GM06990 (cell line): ENCODE data around the gene HMX2.

Source experiments
- DNase-seq: peaks from one replicate; pipeline ENCODE4 v3.0.0-alpha.2; 2011; ENCODE audit not compliant: insufficient read length; ENCODE audit errors: extremely low read depth
- H3K27me3 ChIP-seq: replicated peaks from 2 replicates; pipeline ENCODE4 v1.6.0; 2011; ENCODE audit warnings: low read length; ENCODE audit not compliant: control insufficient read depth, insufficient read depth
- H3K36me3 ChIP-seq: 2 replicates; pipeline ENCODE4 v1.5.1; 2011; ENCODE audit warnings: low read length; ENCODE audit not compliant: control insufficient read depth, insufficient read depth
- H3K4me3 ChIP-seq: replicated peaks from 2 replicates; pipeline ENCODE4 v1.5.1; 2011; ENCODE audit warnings: low read depth, mild to moderate bottlenecking, control low read depth, low read length
- TF ChIP-seq, protein P1 (sequence below): IDR thresholded peaks from 2 replicates; pipeline ENCODE4 v1.5.1; 2011; ENCODE audit warnings: low read length, control low read depth, mild to moderate bottlenecking, inconsistent platforms; ENCODE audit not compliant: insufficient read depth, poor library complexity, severe bottlenecking

HMX2 gene, protein sequence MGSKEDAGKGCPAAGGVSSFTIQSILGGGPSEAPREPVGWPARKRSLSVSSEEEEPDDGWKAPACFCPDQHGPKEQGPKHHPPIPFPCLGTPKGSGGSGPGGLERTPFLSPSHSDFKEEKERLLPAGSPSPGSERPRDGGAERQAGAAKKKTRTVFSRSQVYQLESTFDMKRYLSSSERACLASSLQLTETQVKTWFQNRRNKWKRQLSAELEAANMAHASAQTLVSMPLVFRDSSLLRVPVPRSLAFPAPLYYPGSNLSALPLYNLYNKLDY

DNA sequence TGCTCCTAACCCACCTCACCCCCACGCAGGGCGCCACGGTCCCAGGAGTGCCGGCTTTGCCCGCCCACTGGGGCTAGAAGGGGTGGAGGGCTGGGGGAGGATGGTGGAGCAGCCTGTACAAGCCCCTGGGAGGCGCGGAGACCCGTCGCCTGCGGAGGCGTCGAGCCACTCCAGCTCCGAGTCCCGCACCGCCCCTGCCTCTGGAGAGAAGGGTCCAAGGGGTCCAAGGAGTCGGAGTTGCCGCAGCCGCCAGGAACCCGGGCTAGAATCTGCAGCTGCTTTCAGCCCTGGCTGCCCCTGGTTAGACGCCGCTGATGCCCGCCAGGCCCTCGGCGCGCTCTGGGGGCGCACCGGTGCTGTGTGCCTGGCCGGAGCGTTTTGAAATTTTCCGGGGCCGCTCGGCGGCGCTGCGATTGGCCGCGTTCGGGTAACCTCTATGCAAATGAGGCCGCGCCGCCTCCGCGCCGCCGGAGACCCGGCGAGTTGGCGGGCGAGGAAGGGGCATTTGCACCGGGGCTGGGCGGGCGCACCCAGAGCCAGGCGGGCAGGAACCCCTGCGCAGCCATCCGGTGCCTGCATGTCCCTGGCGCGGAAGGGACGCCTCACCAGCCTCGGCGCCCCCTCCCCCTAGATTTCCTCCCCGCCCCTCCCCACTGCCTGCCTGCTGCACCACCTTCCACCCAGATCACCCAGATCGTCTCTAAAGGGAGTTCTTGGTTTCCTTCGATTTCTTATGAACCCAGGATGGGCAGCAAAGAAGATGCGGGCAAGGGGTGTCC lies at the start of gene HMX2:
Gene HMX2 (plus strand): TSS at position 502 of the 779 bp plus-strand sequence. CDS start 243 bp downstream, at position 745.
- Histone ChIP-seq H3K4me3 (peak within 1 kb of the TSS; percentile 75), H3K36me3 (no peaks in the 10 kb centered on the region), H3K27me3 (no peaks in the 10 kb centered on the region; the same call in 1 of the 2 replicates)
- DNase-seq, result peak; percentile 89
- TF ChIP-seq, protein P1, sequence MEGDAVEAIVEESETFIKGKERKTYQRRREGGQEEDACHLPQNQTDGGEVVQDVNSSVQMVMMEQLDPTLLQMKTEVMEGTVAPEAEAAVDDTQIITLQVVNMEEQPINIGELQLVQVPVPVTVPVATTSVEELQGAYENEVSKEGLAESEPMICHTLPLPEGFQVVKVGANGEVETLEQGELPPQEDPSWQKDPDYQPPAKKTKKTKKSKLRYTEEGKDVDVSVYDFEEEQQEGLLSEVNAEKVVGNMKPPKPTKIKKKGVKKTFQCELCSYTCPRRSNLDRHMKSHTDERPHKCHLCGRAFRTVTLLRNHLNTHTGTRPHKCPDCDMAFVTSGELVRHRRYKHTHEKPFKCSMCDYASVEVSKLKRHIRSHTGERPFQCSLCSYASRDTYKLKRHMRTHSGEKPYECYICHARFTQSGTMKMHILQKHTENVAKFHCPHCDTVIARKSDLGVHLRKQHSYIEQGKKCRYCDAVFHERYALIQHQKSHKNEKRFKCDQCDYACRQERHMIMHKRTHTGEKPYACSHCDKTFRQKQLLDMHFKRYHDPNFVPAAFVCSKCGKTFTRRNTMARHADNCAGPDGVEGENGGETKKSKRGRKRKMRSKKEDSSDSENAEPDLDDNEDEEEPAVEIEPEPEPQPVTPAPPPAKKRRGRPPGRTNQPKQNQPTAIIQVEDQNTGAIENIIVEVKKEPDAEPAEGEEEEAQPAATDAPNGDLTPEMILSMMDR, result peak; percentile 18

DNA sequence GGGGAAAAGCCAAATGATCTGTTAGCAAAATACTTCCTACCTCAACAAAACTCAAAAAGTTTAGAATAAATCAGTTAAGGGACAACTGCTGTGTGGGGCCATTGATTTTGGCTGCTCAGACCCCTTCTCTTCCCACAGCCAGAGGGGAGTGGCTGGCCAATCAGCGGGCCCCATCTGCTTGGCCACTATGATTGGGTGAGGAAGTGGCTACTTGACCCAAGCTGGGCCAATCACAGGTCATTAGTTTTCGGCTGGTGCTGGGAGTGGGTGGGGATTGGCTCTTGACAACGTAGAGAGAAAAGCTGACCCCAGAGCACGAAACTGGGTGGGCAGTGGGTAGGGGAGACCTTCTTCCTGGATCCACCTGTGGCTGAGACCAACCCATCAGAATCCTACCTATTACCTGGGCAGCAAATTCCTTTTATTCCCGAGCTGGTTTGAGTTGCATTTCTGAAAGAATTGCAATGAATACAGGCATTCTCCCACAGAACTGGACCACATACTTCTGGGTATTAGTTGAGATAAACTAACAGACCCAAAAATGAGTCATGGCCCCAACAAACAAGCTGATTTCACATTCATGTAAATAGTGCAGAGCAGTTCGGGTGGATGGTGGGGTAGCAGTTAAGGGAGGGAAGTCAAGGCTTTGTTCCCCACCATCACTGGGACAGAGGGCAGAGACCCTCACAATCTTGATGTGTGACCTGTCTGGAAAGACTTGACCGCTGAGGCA lies 47.7 kb upstream of the HMX2 start:
- TF ChIP-seq, protein P1, result no peak
- DNase-seq, result no peak

DNA sequence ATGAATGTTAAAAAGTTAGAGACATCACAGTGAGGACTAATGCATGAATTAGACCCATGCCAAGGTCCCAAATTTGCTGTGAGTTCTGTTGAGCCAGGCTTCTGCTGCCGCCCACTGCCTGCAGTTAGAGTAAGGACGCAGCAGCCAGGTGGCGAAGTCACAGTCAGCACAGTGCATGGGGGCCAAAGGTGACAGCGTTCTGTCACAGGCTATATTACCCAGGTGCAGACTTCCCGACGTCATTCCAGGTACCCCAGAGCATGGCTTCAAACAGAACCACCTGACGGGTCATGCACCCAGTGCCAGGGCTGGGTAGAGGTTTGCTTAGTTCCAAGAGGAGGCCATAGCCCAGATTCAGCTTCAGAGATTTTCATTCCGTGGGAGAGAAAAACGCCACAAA lies 46.1 kb upstream of the HMX2 start:
- no peaks in the 10 kb centered on the region for H3K36me3 ChIP-seq
- DNase-seq, result no peak
- no peak overlapping the region for H3K4me3 ChIP-seq
- TF ChIP-seq, protein P1, result no peak
- H3K27me3 ChIP-seq, result no peaks in the 10 kb centered on the region; the same call in none of the 2 replicates

More for the DNA sequence above, 47.7 kb upstream of the HMX2 start:
- Histone ChIP-seq H3K36me3 (no peaks in the 10 kb centered on the region), H3K27me3 (no peaks in the 10 kb centered on the region; the same call in 1 of the 2 replicates), H3K4me3 (no peak overlapping the region)

DNA sequence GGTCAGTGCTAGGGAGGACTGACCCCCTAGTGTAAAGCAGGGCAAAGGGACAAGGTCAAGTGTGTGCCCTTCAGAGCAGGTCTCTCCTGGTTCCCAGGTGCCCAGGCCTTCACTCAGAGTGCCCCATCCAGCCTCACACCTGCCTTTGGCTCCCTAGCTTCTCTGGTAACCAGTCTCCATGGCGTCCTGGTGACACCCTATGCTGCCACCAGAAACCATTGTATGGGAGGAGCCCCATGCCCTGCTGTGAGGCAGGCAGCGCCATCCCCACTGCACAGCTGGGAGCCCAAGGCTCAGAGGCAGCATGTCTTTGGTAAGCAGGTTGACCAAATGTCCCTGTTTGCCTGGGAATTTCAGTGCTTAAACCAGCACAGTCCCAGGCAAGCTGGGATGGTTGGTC lies 45.3 kb upstream of the HMX2 start:
- Histone ChIP-seq H3K36me3 (no peaks in the 10 kb centered on the region), H3K4me3 (no peak overlapping the region), H3K27me3 (no peaks in the 10 kb centered on the region; the same call in none of the 2 replicates)
- no peak for DNase-seq
- TF ChIP-seq, protein P1, result no peak

DNA sequence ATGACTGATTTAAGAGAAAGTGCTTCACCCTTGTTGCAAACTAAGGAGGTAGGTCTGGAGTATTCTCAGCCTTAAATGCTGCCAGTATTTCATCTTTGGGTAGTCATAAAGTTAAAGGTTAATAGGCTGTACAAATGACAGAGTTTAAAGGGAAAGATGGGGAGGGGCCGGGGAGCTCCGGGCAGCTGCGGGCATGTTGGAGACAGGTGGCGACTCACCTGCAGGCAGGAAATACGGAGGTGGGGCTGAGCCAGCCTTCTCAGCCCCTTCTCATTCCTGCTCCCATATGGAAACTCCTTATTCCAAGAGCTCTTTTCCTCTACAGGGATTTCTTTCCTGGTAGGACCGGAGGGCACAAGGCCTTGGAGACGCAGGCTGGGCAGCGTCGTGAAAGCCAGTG lies 44.0 kb upstream of the HMX2 start:
- no peaks in the 10 kb centered on the region for H3K36me3 ChIP-seq
- DNase-seq, result no peak
- no peak overlapping the region for H3K4me3 ChIP-seq
- TF ChIP-seq, protein P1, result no peak
- no peaks in the 10 kb centered on the region; the same call in none of the 2 replicates for H3K27me3 ChIP-seq
